ENCODE data around the gene PRRT1. TPM values are rescaled to one million over a fixed set of nuclear protein-coding genes. Genes with fewer than 3 reads are reported as not detected.
A peak's percentile ranks its signal among the peaks of the same experiment; 100 is the strongest.

The PRRT1 gene
- total and polyA plus RNA-seq, 2 of the 4 experiments (the other 2 are of a cell fraction) = 0.99 TPM; not detected in 1

GRCh38 chr6:32196682-32197616 is 45.2 kb upstream of the PRRT1 start:
- peak overlapping the region; percentile 63 for H3K23ac ChIP-seq (ENCODE audit: low read depth, low read length)
- peak overlapping the region; percentile 85 for H2AK9ac ChIP-seq (replicated peaks; ENCODE audit: low read depth, low read length, poor library complexity)
- H4K8ac ChIP-seq (ENCODE audit: low read depth in 2 of 2, low read length in 2 of 2) = peak overlapping the region; percentile 98 to 99
- H3K9me3 ChIP-seq (ENCODE audit: control insufficient read depth, insufficient read depth, low read length) = no peaks in the 10 kb centered on the region
- peak overlapping the region; percentile 95 for H3K14ac ChIP-seq (replicated peaks; ENCODE audit: low read depth, low read length)
- H3K9me1 ChIP-seq (ENCODE audit: insufficient read depth, low read length) = peaks cover 24% of the 10 kb centered on the region
- H2AFZ ChIP-seq (replicated peaks; ENCODE audit: low read length, poor library complexity) = peak overlapping the region; percentile 98
- TF ChIP-seq BHLHE40 (IDR thresholded peaks at IDR 0.05; ENCODE audit: low read depth, low read length) = no peak
- no peak for TF ChIP-seq RAD21 (IDR thresholded peaks at IDR 0.05; ENCODE audit: low read length)
- no peak for TF ChIP-seq CTCF (conservative IDR thresholded peaks at IDR 0.05; ENCODE audit: low read depth, low read length)
- TF ChIP-seq MXI1 (IDR thresholded peaks at IDR 0.05; ENCODE audit: borderline replicate concordance, low read depth, low read length) = no peak
- TF ChIP-seq RFX5 (IDR thresholded peaks at IDR 0.05; ENCODE audit: low read depth, low read length) = no peak
- TF ChIP-seq RCOR1 (IDR thresholded peaks at IDR 0.05; ENCODE audit: insufficient replicate concordance, low read length) = no peak
- no peak for TF ChIP-seq POLR2A (IDR thresholded peaks at IDR 0.05; ENCODE audit: low read depth, low read length)
- H3K4me1 ChIP-seq (ENCODE audit: control insufficient read depth, insufficient read depth, low read length) = peaks cover 10% of the 10 kb centered on the region
- peak overlapping the region; percentile 61 for H2BK120ac ChIP-seq (ENCODE audit: low read depth, low read length)
- peak; percentile 12 for DNase-seq
- H4K20me1 ChIP-seq (ENCODE audit: insufficient read depth, low read length) = no peaks in the 10 kb centered on the region
- no peaks in the 10 kb centered on the region for H3K36me3 ChIP-seq (ENCODE audit: control insufficient read depth, insufficient read depth, low read length)
- intact Hi-C loops (cut with micrococcal nuclease) = loop anchor here (2.0 kb wide), 1 partner anchor 48 kb away; no protein-coding TSS in a partner anchor
- no TSS peak for BruUV-seq (replicated peaks)
- peak overlapping the region; percentile 50; the same call in 1 of the 3 replicates for H2BK15ac ChIP-seq (ENCODE audit: low read depth, low read length)
- peak overlapping the region; percentile 67 for H3K4me3 ChIP-seq (ENCODE audit: insufficient read depth, low read depth, low read length)
- in situ Hi-C loops (cut with MboI; ENCODE audit: low sequenced_read_pairs) = loop anchor here (25.0 kb wide), 1 partner anchor 765 kb away; the partner anchor contains the start of genes BRD2 and HLA-DMA
- peak overlapping the region; percentile 96 for H3K4ac ChIP-seq (ENCODE audit: low read depth, low read length)
- WGBS, 2 experiments (ENCODE audit: extremely low coverage in 2 of 2, insufficient read length in 1 of 2) = 33% methylated on average over 12 of the region's 28 CpGs; no CpG with 5 or more reads in 1 of the 2 experiments
- POLR2A ChIA-PET (ENCODE audit: unreplicated experiment) = no interaction called here
- peak overlapping the region; percentile 94 for H4K91ac ChIP-seq (ENCODE audit: insufficient read depth, low read depth, low read length)
- dilution Hi-C loops (cut with HindIII; ENCODE audit: low sequenced_read_pairs, unreplicated experiment) = no loop called here
- CTCF ChIA-PET = no interaction called here
- H2BK20ac ChIP-seq (ENCODE audit: low read depth, low read length) = peak overlapping the region; percentile 40; the same call in 1 of the 2 replicates
- H3K4me2 ChIP-seq (ENCODE audit: low read depth, low read length) = peak overlapping the region; percentile 86
- peak overlapping the region; percentile 96 for H2AK5ac ChIP-seq (ENCODE audit: low read depth, low read length)
- peak overlapping the region; percentile 39; the same call in 1 of the 2 replicates for H3K56ac ChIP-seq (ENCODE audit: extremely low read depth, insufficient read depth, low read length)
- peak overlapping the region; percentile 77 for H4K5ac ChIP-seq (ENCODE audit: low read depth, low read length)
- H3K27ac ChIP-seq (ENCODE audit: insufficient read depth, low read length) = peak overlapping the region; percentile 94
- peak overlapping the region; percentile 91 for H3K9ac ChIP-seq (ENCODE audit: low read depth, low read length)
- H2BK5ac ChIP-seq (ENCODE audit: low read depth, low read length, poor library complexity, severe bottlenecking) = peak overlapping the region; percentile 91
- H3K27me3 ChIP-seq (ENCODE audit: control insufficient read depth, insufficient read depth, low read length) = peaks cover 7% of the 10 kb centered on the region; the same call in 1 of the 2 replicates
- H3K18ac ChIP-seq (ENCODE audit: low read depth, low read length) = peak overlapping the region; percentile 51; the same call in 1 of the 2 replicates
- H3K79me1 ChIP-seq (ENCODE audit: low read depth in 1 of 2, low read length in 2 of 2) = peaks cover 10 to 29% of the 10 kb centered on the region in 2 experiments
- no peak for ATAC-seq (ENCODE audit: low read depth)

Measured in IMR-90 (cell line).